Measurements from ENCODE around the gene ADARB1.

DNA sequence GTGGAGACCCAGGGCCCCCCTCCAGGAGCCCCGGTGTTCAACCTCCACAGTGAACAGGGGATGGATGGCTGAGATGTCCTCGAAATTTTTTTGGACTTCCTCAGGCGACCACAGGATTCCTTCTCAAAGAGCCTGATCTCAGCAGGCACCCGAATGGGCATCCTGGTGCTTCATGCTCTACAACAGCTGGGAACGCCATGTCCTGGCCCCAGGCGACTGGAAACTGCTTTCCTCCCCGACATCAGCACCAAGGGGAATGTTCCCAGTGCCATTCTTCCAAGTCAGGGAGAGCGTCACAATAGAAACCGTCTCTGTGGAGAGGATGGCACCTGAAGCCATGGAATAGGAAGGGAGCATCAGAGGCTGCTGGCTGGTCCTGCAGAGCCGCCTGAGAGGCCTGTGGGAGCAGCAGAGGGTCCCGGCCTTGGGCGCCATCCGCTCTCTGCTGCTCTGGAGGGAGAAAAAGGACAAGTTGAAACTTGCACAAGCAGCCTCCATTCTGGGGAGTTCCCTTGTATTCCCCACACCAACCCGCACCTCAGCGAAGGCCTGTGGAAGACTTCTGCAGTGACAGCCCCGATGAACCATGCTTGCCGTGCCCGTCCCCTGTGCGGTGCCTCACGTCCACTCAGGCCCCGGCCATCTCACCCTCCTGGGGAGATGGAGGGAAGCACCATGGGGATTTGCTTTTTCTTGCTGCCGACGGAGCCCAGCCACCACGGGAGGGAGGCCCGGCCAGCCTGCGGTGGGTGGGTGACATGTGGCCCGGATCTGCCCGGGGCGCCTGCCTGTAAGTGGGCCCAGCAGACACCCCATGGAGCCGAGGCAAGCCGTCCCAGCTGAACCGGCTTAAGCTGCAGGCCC, 2.3 kb upstream of the ADARB1 start:
- TF ChIP-seq, protein P1, sequence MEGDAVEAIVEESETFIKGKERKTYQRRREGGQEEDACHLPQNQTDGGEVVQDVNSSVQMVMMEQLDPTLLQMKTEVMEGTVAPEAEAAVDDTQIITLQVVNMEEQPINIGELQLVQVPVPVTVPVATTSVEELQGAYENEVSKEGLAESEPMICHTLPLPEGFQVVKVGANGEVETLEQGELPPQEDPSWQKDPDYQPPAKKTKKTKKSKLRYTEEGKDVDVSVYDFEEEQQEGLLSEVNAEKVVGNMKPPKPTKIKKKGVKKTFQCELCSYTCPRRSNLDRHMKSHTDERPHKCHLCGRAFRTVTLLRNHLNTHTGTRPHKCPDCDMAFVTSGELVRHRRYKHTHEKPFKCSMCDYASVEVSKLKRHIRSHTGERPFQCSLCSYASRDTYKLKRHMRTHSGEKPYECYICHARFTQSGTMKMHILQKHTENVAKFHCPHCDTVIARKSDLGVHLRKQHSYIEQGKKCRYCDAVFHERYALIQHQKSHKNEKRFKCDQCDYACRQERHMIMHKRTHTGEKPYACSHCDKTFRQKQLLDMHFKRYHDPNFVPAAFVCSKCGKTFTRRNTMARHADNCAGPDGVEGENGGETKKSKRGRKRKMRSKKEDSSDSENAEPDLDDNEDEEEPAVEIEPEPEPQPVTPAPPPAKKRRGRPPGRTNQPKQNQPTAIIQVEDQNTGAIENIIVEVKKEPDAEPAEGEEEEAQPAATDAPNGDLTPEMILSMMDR (IDR thresholded peaks at IDR 0.05) = no peak
- no peak for TF ChIP-seq EZH2 (IDR thresholded peaks at IDR 0.05; ENCODE audit: borderline replicate concordance, insufficient read depth, low read depth, low read length, poor library complexity, severe bottlenecking)

Measured in B cell (primary cell).